H9 (cell line): Measurements from ENCODE around the gene PYGB. TPM values are rescaled to one million over a fixed set of nuclear protein-coding genes. Genes with fewer than 3 reads are reported as not detected.
A peak's percentile ranks its signal among the peaks of the same experiment; 100 is the strongest.

Source experiments
- DNase-seq: peaks from one replicate; pipeline ENCODE4 v3.0.0-alpha.2; 2017
- H2AFZ ChIP-seq: one replicate; pipeline ENCODE4 v1.6.1; 2013; ENCODE audit warnings: mild to moderate bottlenecking, low read length, control low read depth, moderate library complexity
- H2AK5ac ChIP-seq: 2 replicates; pipeline ENCODE4 v1.6.1; 2013; ENCODE audit warnings: low read length, control low read depth, mixed read lengths; ENCODE audit not compliant: insufficient read length
- H2BK120ac ChIP-seq: one replicate; pipeline ENCODE4 v1.6.1; 2013; ENCODE audit warnings: low read depth, mild to moderate bottlenecking, low read length, control low read depth, inconsistent platforms; ENCODE audit not compliant: poor library complexity, severe bottlenecking
- H2BK12ac ChIP-seq: 2 replicates; pipeline ENCODE4 v1.6.1; 2013; ENCODE audit warnings: low read length, control low read depth, mixed read lengths, low read depth; ENCODE audit not compliant: insufficient read length
- H2BK15ac ChIP-seq: 2 replicates; pipeline ENCODE4 v1.6.1; 2013; ENCODE audit warnings: low read depth, low read length, control low read depth
- H2BK20ac ChIP-seq: one replicate; pipeline ENCODE4 v1.6.1; 2013; ENCODE audit warnings: low read depth, mild to moderate bottlenecking, low read length, control low read depth, inconsistent platforms; ENCODE audit not compliant: poor library complexity, severe bottlenecking
- H2BK5ac ChIP-seq: 2 replicates; pipeline ENCODE4 v1.6.1; 2013; ENCODE audit warnings: low read length, control low read depth, mixed read lengths; ENCODE audit not compliant: insufficient read length
- H3K14ac ChIP-seq: 2 replicates; pipeline ENCODE4 v1.6.1; 2013; ENCODE audit warnings: low read length, control low read depth; ENCODE audit not compliant: insufficient read depth
- H3K18ac ChIP-seq: 2 replicates; pipeline ENCODE4 v1.6.1; 2013; ENCODE audit warnings: low read depth, mild to moderate bottlenecking, mixed read lengths, low read length, control low read depth; ENCODE audit not compliant: insufficient read length
- H3K23ac ChIP-seq: 2 replicates; pipeline ENCODE4 v1.6.1; 2013; ENCODE audit warnings: low read length, control low read depth, mixed read lengths, low read depth; ENCODE audit not compliant: insufficient read length
- H3K23me2 ChIP-seq: 2 replicates; pipeline ENCODE4 v1.6.1; 2013; ENCODE audit warnings: low read depth, mild to moderate bottlenecking, mixed read lengths, low read length, control low read depth; ENCODE audit not compliant: insufficient read length, poor library complexity, severe bottlenecking
- H3K27ac ChIP-seq: 2 replicates; pipeline ENCODE4 v1.5.1; 2013; ENCODE audit warnings: low read length, control low read depth, mixed read lengths, low read depth; ENCODE audit not compliant: insufficient read length
- H3K27me3 ChIP-seq: 2 replicates; pipeline ENCODE4 v1.6.1; 2013; ENCODE audit warnings: low read length, control low read depth, inconsistent platforms; ENCODE audit not compliant: insufficient read depth
- H3K4ac ChIP-seq: 2 replicates; pipeline ENCODE4 v1.6.1; 2013; ENCODE audit warnings: low read depth, mild to moderate bottlenecking, control low read depth, inconsistent platforms, low read length, moderate library complexity
- H3K4me1 ChIP-seq: 2 replicates; pipeline ENCODE4 v1.6.1; 2013; ENCODE audit warnings: low read length, control low read depth, inconsistent platforms; ENCODE audit not compliant: insufficient read depth
- H3K4me2 ChIP-seq: 2 replicates; pipeline ENCODE4 v1.6.1; 2013; ENCODE audit warnings: low read length, control low read depth, mixed read lengths; ENCODE audit not compliant: insufficient read length, insufficient read depth
- H3K56ac ChIP-seq: 2 replicates; pipeline ENCODE4 v1.6.1; 2013; ENCODE audit warnings: low read depth, mild to moderate bottlenecking, mixed read lengths, low read length, control low read depth; ENCODE audit not compliant: insufficient read length
- H3K79me1 ChIP-seq: 2 replicates; pipeline ENCODE4 v1.6.1; 2013; ENCODE audit warnings: low read depth, mild to moderate bottlenecking, moderate library complexity, low read length, control low read depth, inconsistent platforms; ENCODE audit not compliant: insufficient read depth, poor library complexity, severe bottlenecking
- H3K79me2 ChIP-seq: 2 replicates; pipeline ENCODE4 v1.6.1; 2013; ENCODE audit warnings: low read length, control low read depth, inconsistent platforms; ENCODE audit not compliant: insufficient read depth
- H3K9ac ChIP-seq: 2 replicates; pipeline ENCODE4 v1.6.1; 2013; ENCODE audit warnings: low read length, control low read depth, mixed read lengths; ENCODE audit not compliant: insufficient read length; ENCODE audit errors: extremely low read depth
- H3K9me3 ChIP-seq: one replicate; pipeline ENCODE4 v1.6.1; 2013; ENCODE audit warnings: low read depth, low read length, inconsistent platforms; ENCODE audit not compliant: control insufficient read depth
- H3T11ph ChIP-seq: one replicate; pipeline ENCODE4 v1.6.1; 2013; ENCODE audit warnings: mild to moderate bottlenecking, low read length, control low read depth, inconsistent platforms
- H4K20me1 ChIP-seq: one replicate; pipeline ENCODE4 v1.6.1; 2013; ENCODE audit not compliant: control insufficient read depth, insufficient read length, insufficient read depth
- H4K5ac ChIP-seq: 2 replicates; pipeline ENCODE4 v1.6.1; 2013; ENCODE audit warnings: low read depth, mild to moderate bottlenecking, mixed read lengths, low read length, control low read depth; ENCODE audit not compliant: insufficient read length
- H4K8ac ChIP-seq: replicated peaks from 2 replicates; pipeline ENCODE4 v1.6.1; 2013; ENCODE audit warnings: low read length, control low read depth, mixed read lengths, low read depth; ENCODE audit not compliant: insufficient read length
- H4K91ac ChIP-seq: 2 replicates; pipeline ENCODE4 v1.6.1; 2013; ENCODE audit warnings: low read depth, mild to moderate bottlenecking, moderate library complexity, mixed read lengths, low read length, control low read depth; ENCODE audit not compliant: insufficient read length
- H3K27ac Mint-ChIP-seq, 3 experiments: 2 replicates in 2 of 3; 3 replicates in 1 of 3; pipeline ENCODE4 v1.8.0; 2020 to 2021; ENCODE audit warnings: mixed read lengths in 3 of 3, mild to moderate bottlenecking in 1 of 3, moderate library complexity in 1 of 3
- H3K27me3 Mint-ChIP-seq: 2 replicates; pipeline ENCODE4 v1.8.0; 2021; ENCODE audit warnings: low read depth, mild to moderate bottlenecking, moderate library complexity, mixed read lengths
- H3K36me3 Mint-ChIP-seq, 3 experiments: 2 replicates in 2 of 3; 3 replicates in 1 of 3; pipeline ENCODE4 v1.8.0; 2020 to 2021; ENCODE audit warnings: low read depth in 3 of 3, mixed read lengths in 3 of 3; ENCODE audit not compliant: insufficient read depth in 1 of 3
- H3K4me1 Mint-ChIP-seq, 2 experiments: 2 replicates each; pipeline ENCODE4 v1.8.0; 2020; ENCODE audit warnings: mixed read lengths in 2 of 2
- H3K4me3 Mint-ChIP-seq, 2 experiments: 2 replicates in 1 of 2; 3 replicates in 1 of 2; pipeline ENCODE4 v1.8.0; 2020 to 2021; ENCODE audit warnings: mild to moderate bottlenecking in 2 of 2, mixed read lengths in 2 of 2, moderate library complexity in 1 of 2
- H3K9me3 Mint-ChIP-seq, 2 experiments: 2 replicates in 1 of 2; 3 replicates in 1 of 2; pipeline ENCODE4 v1.8.0; 2020; ENCODE audit warnings: mild to moderate bottlenecking in 2 of 2, mixed read lengths in 2 of 2, moderate library complexity in 1 of 2
- WGBS: extraction: QIAGEN DNeasy Blood & Tissue Kit; methylation state at CpG from one replicate; pipeline ENCODE4 v1.1.7; 2013; ENCODE audit warnings: missing lambda C conversion rate, low lambda C conversion rate, mixed read lengths; ENCODE audit not compliant: insufficient read length; ENCODE audit errors: extremely low coverage; 5-methylcytosine and 5-hydroxymethylcytosine counted together
- total RNA-seq: library from RNA; stranded (reverse); gene quantifications from 2 replicates; pipeline ENCODE4 v1.2.1, GENCODE V29; 2021
- TF ChIP-seq, protein P1 (sequence below): fragments of 200-600 bp; sonication (generic); conservative IDR thresholded peaks from 3 replicates; pipeline ENCODE4 v1.8.0; 2021; ENCODE audit warnings: antibody characterized with exemption, mild to moderate bottlenecking

Gene PYGB
- total RNA-seq, 1 experiment from 2014 or later, result 46.9 TPM

GRCh38 chr20:25236450-25237304 is 11.2 kb upstream of the PYGB start:
- H3K27me3 Mint-ChIP-seq, result peaks cover 4% of the 10 kb centered on the region
- Histone ChIP-seq H3K4me1 (no peaks in the 10 kb centered on the region), H4K20me1 (no peaks in the 10 kb centered on the region), H4K5ac (no peak overlapping the region), H3K4ac (no peak overlapping the region), H3K79me1 (no peaks in the 10 kb centered on the region), H3K27me3 (no peaks in the 10 kb centered on the region), H3K9me3 (no peaks in the 10 kb centered on the region), H4K91ac (no peak overlapping the region), H3K23me2 (no peaks in the 10 kb centered on the region), H2AFZ (no peak overlapping the region), H3K4me2 (no peak overlapping the region), H4K8ac (no peak overlapping the region), H2BK12ac (no peak overlapping the region), H2AK5ac (no peak overlapping the region), H3K18ac (no peak overlapping the region), H3K9ac (no peak overlapping the region), H2BK5ac (no peak overlapping the region), H3K27ac (no peak overlapping the region), H3K23ac (no peak overlapping the region), H2BK20ac (no peak overlapping the region), H3K56ac (no peak overlapping the region), H3T11ph (no peak overlapping the region), H2BK15ac (no peak overlapping the region), H3K14ac (0 out of 2 replicates have a peak overlapping the region, but pooled peaks have one; percentile 2), H3K79me2 (no peaks in the 10 kb centered on the region), H2BK120ac (no peak overlapping the region)
- H3K36me3 Mint-ChIP-seq, result no peaks in the 10 kb centered on the region
- TF ChIP-seq, protein P1, sequence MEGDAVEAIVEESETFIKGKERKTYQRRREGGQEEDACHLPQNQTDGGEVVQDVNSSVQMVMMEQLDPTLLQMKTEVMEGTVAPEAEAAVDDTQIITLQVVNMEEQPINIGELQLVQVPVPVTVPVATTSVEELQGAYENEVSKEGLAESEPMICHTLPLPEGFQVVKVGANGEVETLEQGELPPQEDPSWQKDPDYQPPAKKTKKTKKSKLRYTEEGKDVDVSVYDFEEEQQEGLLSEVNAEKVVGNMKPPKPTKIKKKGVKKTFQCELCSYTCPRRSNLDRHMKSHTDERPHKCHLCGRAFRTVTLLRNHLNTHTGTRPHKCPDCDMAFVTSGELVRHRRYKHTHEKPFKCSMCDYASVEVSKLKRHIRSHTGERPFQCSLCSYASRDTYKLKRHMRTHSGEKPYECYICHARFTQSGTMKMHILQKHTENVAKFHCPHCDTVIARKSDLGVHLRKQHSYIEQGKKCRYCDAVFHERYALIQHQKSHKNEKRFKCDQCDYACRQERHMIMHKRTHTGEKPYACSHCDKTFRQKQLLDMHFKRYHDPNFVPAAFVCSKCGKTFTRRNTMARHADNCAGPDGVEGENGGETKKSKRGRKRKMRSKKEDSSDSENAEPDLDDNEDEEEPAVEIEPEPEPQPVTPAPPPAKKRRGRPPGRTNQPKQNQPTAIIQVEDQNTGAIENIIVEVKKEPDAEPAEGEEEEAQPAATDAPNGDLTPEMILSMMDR, result no peak
- no CpG with 5 or more reads among the region's 15 CpGs for WGBS
- no peak for DNase-seq
- H3K27ac Mint-ChIP-seq, result peak overlapping the region in 1 of 3 experiments; percentile 53; a peak in 1 of 7 replicates
- no peaks in the 10 kb centered on the region for H3K9me3 Mint-ChIP-seq
- no peak overlapping the region for H3K4me3 Mint-ChIP-seq
- peaks cover 26 to 30% of the 10 kb centered on the region in 2 experiments for H3K4me1 Mint-ChIP-seq
